ENCODE measurements around the gene RBBP4.

GRCh38 chr1:32651461-32652073 is 559 bp downstream of the RBBP4 start:
- no peak for TF ChIP-seq SP3 (tag by site-specific recombination; IDR thresholded peaks at IDR 0.05)
- no peak for TF ChIP-seq ZXDB (tag by site-specific recombination; IDR thresholded peaks at IDR 0.05)
- TF ChIP-seq ZNF175 (tag by site-specific recombination; IDR thresholded peaks at IDR 0.05), result no peak
- no peak for TF ChIP-seq ZNF157 (tag by site-specific recombination; IDR thresholded peaks at IDR 0.05)
- TF ChIP-seq ZFP69B (tag by site-specific recombination; IDR thresholded peaks at IDR 0.05), result 0 out of 2 replicates have a peak, but pooled peaks have one; percentile 51
- TF ChIP-seq CTCF (tag by site-specific recombination; IDR thresholded peaks at IDR 0.05), result no peak

Measured in HEK293 (cell line).